SK-N-SH treated with all-trans-retinoic acid at 6 μM for 48 hours (cell line): Measurements from ENCODE around the gene STK11.

Experiments
- ATAC-seq: fragments of 200-7000 bp; cut with Tn5 transposase; 3 replicates; pipeline ENCODE4 v1.9.1; 2020; ENCODE audit warnings: mild to moderate bottlenecking, moderate library complexity
- ARNTL ChIP-seq: fragments of 450-650 bp; formaldehyde crosslinking; IDR thresholded peaks from 2 replicates; pipeline ENCODE4 v1.5.0; 2020; ENCODE audit warnings: low read depth, mild to moderate bottlenecking, moderate library complexity, borderline replicate concordance
- BACH2 ChIP-seq: fragments of 250-450 bp; sonication (Bioruptor Pico); IDR thresholded peaks from 2 replicates; pipeline ENCODE4 v1.9.0; 2021; ENCODE audit warnings: mild to moderate bottlenecking, borderline replicate concordance
- ISL1 ChIP-seq: fragments of 250-450 bp; sonication (Bioruptor Pico); IDR thresholded peaks from 2 replicates; pipeline ENCODE4 v2.1.2; 2022; ENCODE audit warnings: mild to moderate bottlenecking, moderate library complexity
- PPARA ChIP-seq: fragments of 250-450 bp; sonication (Bioruptor Pico); IDR thresholded peaks from 2 replicates; pipeline ENCODE4 v1.5.0; 2020; ENCODE audit warnings: mild to moderate bottlenecking, borderline replicate concordance
- TSHZ2 ChIP-seq: fragments of 250-450 bp; sonication (Bioruptor Pico); IDR thresholded peaks from 2 replicates; pipeline ENCODE4 v1.5.0; 2020; ENCODE audit warnings: mild to moderate bottlenecking, moderate library complexity
- ZFP30 ChIP-seq: fragments of 450-650 bp; formaldehyde crosslinking; IDR thresholded peaks from 2 replicates; pipeline ENCODE4 v1.5.0; 2022; ENCODE audit warnings: mild to moderate bottlenecking, moderate library complexity
- ZNF8 ChIP-seq: fragments of 450-650 bp; formaldehyde crosslinking; IDR thresholded peaks from 2 replicates; pipeline ENCODE4 v1.5.0; 2020; ENCODE audit warnings: mild to moderate bottlenecking, moderate library complexity

STK11 gene

GRCh38 chr19:1277061-1277460 is 71.5 kb downstream of the STK11 start:
- TF ChIP-seq ISL1 (CRISPR knock-in tag) (no peak), BACH2 (CRISPR knock-in tag) (no peak), ZNF8 (no peak), ARNTL (CRISPR knock-in tag) (no peak), PPARA (no peak), TSHZ2 (no peak), ZFP30 (CRISPR knock-in tag) (no peak)
- no peak for ATAC-seq
